Activated T-cell treated with anti-CD3 and anti-CD28 coated beads, Interleukin-2, amount 50 U/mL, for 4 hours (primary cell): Measurements from ENCODE around the gene JAZF1. TPM values are rescaled to one million over a fixed set of nuclear protein-coding genes. Genes with fewer than 3 reads are reported as not detected.

Experiments used
- ATAC-seq, 2 donors: fragments of 200-7000 bp; cut with Tn5 transposase; one replicate each; pipeline ENCODE4 v1.10.0; 2021
- DNase-seq: peaks from one replicate; pipeline ENCODE4 v3.0.0-alpha.2; 2020
- H3K27me3 Mint-ChIP-seq: one replicate; pipeline ENCODE4 v1.8.0; 2021; ENCODE audit warnings: low read depth, mixed read lengths
- H3K36me3 Mint-ChIP-seq: one replicate; pipeline ENCODE4 v1.8.0; 2022; ENCODE audit warnings: mixed read lengths; ENCODE audit not compliant: insufficient read depth
- H3K4me1 Mint-ChIP-seq: one replicate; pipeline ENCODE4 v1.8.0; 2021; ENCODE audit warnings: low read depth, mixed read lengths
- H3K4me3 Mint-ChIP-seq: one replicate; pipeline ENCODE4 v1.8.0; 2021; ENCODE audit warnings: mild to moderate bottlenecking, moderate library complexity, mixed read lengths
- H3K9me3 Mint-ChIP-seq: one replicate; pipeline ENCODE4 v1.8.0; 2021; ENCODE audit warnings: mixed read lengths
- total RNA-seq, 3 donors: library from RNA; stranded (reverse); gene quantifications; one replicate each; pipeline ENCODE4 v1.2.1, GENCODE V29; 2021

Gene JAZF1
- total RNA-seq, 3 donors from 2014 or later = 14.9 to 19.3 (median 19.0) TPM

DNA sequence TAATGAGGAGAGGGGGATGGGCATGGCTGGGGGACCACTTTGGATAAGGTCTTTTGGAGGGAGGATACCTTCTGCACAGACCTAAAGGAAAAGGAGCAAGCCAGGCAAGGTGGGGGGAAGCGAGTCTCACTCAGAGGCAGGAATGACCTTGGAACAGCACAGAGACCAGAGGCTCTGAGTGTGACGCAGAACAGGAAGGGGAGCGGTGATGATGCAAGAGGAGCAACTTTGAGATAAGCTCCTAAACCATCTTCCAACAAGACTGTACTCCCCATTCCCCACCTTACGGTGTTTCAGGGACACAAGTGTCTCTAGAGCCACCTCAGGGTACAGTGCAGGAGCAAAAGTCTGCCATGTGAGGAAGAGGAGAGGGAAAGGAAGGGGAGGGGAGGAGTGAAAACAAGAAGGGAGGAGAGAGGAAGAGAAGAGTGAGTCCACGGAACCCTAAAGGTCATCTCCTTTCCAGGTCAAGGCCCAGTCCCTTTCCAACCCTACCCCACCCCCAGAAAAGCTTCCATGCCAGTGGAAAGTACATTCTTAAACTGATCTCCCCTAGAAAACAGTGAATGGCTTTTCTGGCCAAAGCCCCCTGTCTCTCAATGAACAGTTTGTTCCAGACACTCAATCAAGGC, 54.1 kb downstream of the JAZF1 start:
- H3K9me3 Mint-ChIP-seq = no peaks in the 10 kb centered on the region

GRCh38 chr7:28125431-28126409, 54.9 kb downstream of the JAZF1 start:
- Mint-ChIP-seq H3K9me3 (no peaks in the 10 kb centered on the region), H3K36me3 (peaks cover 12% of the 10 kb centered on the region), H3K27me3 (no peaks in the 10 kb centered on the region), H3K4me1 (peaks cover 73% of the 10 kb centered on the region), H3K4me3 (no peak overlapping the region)
- DNase-seq = no peak
- ATAC-seq = peak in 1 of 2 donors; percentile 20

More for the DNA sequence above, 54.1 kb downstream of the JAZF1 start:
- Mint-ChIP-seq H3K36me3 (peaks cover 12% of the 10 kb centered on the region), H3K27me3 (no peaks in the 10 kb centered on the region), H3K4me1 (peaks cover 65% of the 10 kb centered on the region), H3K4me3 (no peak overlapping the region)
- no peak for DNase-seq
- ATAC-seq = no peak

DNA sequence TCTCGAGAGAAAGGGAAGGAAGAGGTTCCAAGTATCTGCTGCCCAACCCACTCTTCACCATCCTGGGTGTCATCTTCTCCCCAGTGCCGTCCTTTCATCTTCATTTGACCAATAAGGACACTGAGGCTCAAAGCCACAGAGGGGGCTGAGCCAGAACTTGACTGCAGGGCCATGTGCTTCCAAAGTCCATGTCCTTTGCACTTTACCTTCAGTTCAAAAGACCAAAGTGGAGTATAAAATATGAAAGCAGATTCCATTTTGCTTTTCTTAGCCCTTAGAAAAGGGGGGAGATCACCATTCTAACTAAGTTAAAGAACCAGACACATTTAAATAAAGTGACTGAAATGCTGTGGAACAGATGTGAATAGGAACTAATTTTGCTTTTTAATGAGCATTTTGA, 56.2 kb downstream of the JAZF1 start:
- Mint-ChIP-seq H3K9me3 (no peaks in the 10 kb centered on the region), H3K4me1 (peaks cover 78% of the 10 kb centered on the region), H3K27me3 (no peaks in the 10 kb centered on the region), H3K36me3 (peaks cover 12% of the 10 kb centered on the region), H3K4me3 (no peak overlapping the region)
- DNase-seq (no peak), ATAC-seq (no peak)

DNA sequence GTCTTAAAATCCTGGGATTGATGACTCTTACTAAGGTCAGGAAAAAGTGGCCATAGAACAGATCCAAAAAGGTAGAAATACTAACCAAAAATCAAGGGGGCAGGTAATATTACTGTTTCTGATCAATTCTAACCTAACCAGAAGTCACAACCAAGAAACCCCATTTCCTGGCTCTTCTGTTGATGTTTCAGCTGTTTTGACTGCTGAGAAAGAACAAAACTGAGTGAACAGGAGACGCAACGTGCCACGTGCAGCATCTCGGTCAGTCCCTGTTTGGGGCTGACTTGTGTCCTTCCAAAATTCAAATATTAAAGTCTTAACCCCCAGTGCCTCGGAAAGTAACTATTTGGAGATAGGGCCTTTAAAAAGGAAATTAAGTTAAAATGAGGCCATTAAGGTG, 56.8 kb downstream of the JAZF1 start:
- peaks cover 12% of the 10 kb centered on the region for H3K36me3 Mint-ChIP-seq
- no peak for DNase-seq
- peaks cover 76% of the 10 kb centered on the region for H3K4me1 Mint-ChIP-seq
- no peaks in the 10 kb centered on the region for H3K27me3 Mint-ChIP-seq
- ATAC-seq = peak in 1 of 2 donors; percentile 32
- no peak overlapping the region for H3K4me3 Mint-ChIP-seq
- H3K9me3 Mint-ChIP-seq = no peaks in the 10 kb centered on the region

- H3K9me3 Mint-ChIP-seq = no peaks in the 10 kb centered on the region
- H3K27me3 Mint-ChIP-seq = no peaks in the 10 kb centered on the region
- no peak for DNase-seq
- H3K36me3 Mint-ChIP-seq = peaks cover 12% of the 10 kb centered on the region
- H3K4me1 Mint-ChIP-seq = peaks cover 69% of the 10 kb centered on the region
- no peak for ATAC-seq
- H3K4me3 Mint-ChIP-seq = no peak overlapping the region
Measured at GRCh38 chr7:28121496-28121895, 59.1 kb downstream of the JAZF1 start.

DNA sequence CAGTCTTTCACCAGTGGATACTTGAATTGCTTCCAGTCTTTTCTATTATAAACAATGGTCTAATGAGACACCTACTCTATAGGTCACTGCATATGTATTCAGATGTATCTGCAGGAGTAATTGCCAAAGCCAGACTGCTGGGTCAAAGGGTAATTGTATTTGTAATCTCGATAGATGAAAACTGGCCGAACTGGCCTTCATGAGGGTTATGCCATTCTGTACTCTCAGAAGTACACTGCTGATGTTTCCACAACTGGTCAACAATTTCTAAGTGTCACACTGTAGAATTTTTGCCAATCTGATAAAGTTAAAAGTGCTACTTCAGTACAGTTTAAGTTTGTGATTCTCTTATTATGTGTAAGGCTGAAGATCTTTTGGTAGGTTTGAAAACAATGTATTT, 64.6 kb downstream of the JAZF1 start:
- ATAC-seq (no peak), DNase-seq (no peak)
- no peaks in the 10 kb centered on the region for H3K27me3 Mint-ChIP-seq
- peaks cover 4% of the 10 kb centered on the region for H3K36me3 Mint-ChIP-seq
- no peak overlapping the region for H3K4me3 Mint-ChIP-seq
- H3K4me1 Mint-ChIP-seq = peaks cover 29% of the 10 kb centered on the region
- H3K9me3 Mint-ChIP-seq = no peaks in the 10 kb centered on the region

DNA sequence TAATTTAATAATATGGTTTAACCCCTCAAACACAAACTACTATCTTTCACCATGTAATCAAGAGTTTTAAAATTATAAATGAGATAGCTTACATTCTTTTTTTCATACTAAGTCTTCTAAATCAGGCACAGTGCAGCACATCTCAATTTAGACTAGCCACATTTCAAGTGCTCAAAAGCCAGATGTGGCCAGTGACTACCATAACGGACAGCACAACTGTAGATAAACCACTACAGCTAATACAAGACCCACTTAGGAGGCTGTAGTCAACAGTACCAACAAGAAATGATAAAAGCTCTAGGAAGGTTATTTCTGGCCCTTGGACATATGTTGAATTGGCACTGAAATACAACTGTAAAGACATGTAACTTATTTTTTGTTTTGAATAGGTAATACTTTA, 65.3 kb downstream of the JAZF1 start:
- H3K4me3 Mint-ChIP-seq = no peak overlapping the region
- DNase-seq (no peak), ATAC-seq (no peak)
- H3K27me3 Mint-ChIP-seq = no peaks in the 10 kb centered on the region
- no peaks in the 10 kb centered on the region for H3K9me3 Mint-ChIP-seq
- peaks cover 4% of the 10 kb centered on the region for H3K36me3 Mint-ChIP-seq
- peaks cover 22% of the 10 kb centered on the region for H3K4me1 Mint-ChIP-seq

DNA sequence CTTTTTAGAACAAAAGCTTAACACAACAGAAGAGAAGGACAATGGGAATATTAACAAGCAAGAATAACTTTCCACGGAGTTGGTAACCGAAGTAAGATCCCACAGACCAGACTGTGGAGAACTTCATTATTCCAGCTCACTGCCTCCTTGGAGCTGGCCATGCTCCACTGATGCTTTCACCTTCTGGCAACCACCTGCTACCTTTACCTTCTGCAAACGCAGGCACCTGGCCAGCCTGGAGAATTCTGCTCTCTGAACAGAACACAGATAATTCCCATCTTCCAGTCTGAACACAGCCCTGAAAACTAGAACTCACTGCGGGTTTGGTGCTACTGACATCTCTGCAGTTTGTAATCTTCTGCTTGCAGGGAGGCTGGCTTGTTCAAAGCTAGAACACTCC, 66.5 kb downstream of the JAZF1 start:
- Mint-ChIP-seq H3K9me3 (no peaks in the 10 kb centered on the region), H3K4me3 (no peak overlapping the region), H3K27me3 (no peaks in the 10 kb centered on the region), H3K36me3 (peaks cover 6% of the 10 kb centered on the region), H3K4me1 (peaks cover 11% of the 10 kb centered on the region)
- ATAC-seq = no peak
- no peak for DNase-seq

DNA sequence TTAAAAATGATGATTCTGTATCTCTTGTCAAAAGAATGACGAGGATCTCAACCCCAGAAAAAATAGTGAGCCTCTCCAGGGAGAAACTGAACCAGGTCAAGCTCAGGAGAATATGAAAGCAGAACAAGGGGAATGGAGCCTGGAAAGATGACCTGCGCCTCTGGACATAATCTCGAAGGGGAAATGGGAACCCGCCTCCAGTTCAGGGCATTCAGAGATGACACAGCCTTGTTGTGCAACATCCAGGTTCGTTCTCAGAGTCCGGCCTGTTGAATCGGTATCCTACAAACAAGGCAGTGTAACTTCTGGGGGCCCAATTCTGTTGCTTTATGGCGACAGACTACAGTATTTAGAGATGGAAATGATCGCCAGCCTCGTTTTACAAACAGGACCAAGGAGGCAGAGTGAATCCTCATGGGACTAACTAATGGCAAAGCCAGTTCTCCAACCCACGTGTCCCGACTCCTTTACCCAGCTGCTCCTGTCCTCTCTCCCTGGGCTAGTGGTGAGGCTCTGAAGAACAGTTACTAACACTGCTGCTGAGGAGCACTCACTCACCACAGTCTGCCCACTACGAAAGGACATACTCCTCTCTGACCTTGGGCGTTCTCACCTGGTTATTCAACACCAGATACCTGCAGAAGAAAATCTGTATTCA, 67.6 kb downstream of the JAZF1 start:
- Mint-ChIP-seq H3K27me3 (no peaks in the 10 kb centered on the region), H3K36me3 (peaks cover 6% of the 10 kb centered on the region), H3K4me3 (no peak overlapping the region)

DNA sequence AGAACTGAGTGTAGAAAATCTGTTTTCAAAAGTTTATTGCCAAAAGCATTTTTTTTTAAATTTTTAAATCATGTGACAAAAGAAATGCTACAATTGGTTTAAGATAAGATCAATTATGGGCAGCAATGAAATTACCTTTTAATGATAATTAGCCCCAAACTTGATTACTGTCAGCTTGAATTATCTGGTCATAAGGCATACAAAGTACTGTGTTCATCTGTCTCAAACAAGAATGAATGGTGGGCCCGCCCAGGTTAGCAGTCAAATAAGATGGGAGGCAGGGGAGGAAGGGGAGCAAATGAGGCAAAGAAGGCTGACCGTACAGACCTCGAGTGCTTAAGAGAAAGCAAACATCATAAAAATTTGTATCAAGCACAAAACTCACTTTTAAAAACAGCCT, 68.1 kb downstream of the JAZF1 start:
- Mint-ChIP-seq H3K27me3 (no peaks in the 10 kb centered on the region), H3K4me3 (no peak overlapping the region), H3K36me3 (peaks cover 4% of the 10 kb centered on the region), H3K9me3 (no peaks in the 10 kb centered on the region), H3K4me1 (peaks cover 18% of the 10 kb centered on the region)
- DNase-seq (no peak), ATAC-seq (no peak)

More for the DNA sequence above, 67.6 kb downstream of the JAZF1 start:
- peaks cover 18% of the 10 kb centered on the region for H3K4me1 Mint-ChIP-seq
- DNase-seq (no peak), ATAC-seq (no peak)
- H3K9me3 Mint-ChIP-seq = no peaks in the 10 kb centered on the region

- Mint-ChIP-seq H3K9me3 (no peaks in the 10 kb centered on the region), H3K27me3 (no peaks in the 10 kb centered on the region)
- DNase-seq = no peak
Measured at GRCh38 chr7:28112012-28112411, 68.6 kb downstream of the JAZF1 start.

DNA sequence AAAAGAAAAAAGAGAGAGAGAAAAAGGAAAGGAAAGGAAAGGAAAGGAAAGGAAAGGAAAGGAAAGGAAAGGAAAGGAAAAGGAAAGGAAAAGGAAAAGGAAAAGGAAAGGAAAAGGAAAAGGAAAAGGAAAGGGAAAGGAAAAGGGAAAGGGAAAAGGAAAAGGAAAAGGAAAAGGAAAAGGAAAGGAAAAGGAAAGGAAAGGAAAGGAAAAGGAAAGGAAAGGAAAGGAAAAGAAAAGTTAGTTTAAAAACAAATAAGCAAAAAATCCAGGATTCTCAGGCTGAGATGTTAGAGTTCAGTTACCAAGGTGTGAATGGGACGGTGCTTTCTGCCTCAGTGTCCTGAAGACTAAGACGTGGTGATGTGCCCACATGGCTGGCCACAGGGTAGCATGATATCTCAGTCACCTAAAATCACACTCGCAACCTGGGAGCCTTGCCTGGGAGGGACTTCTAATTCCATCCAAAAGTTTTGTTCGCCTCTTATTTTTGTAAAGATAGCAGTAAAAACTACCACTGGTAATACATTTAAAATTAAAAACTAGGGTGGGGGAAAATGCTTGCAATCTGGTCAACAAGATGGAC, 70.1 kb downstream of the JAZF1 start:
- no peaks in the 10 kb centered on the region for H3K27me3 Mint-ChIP-seq
- DNase-seq (no peak), ATAC-seq (no peak)
- H3K36me3 Mint-ChIP-seq = peaks cover 1% of the 10 kb centered on the region
- H3K4me3 Mint-ChIP-seq = no peak overlapping the region
- H3K4me1 Mint-ChIP-seq = peaks cover 12% of the 10 kb centered on the region
- H3K9me3 Mint-ChIP-seq = no peaks in the 10 kb centered on the region

More at GRCh38 chr7:28112012-28112411, 68.6 kb downstream of the JAZF1 start:
- Mint-ChIP-seq H3K4me3 (no peak overlapping the region), H3K4me1 (peaks cover 18% of the 10 kb centered on the region), H3K36me3 (peaks cover 1% of the 10 kb centered on the region)
- no peak for ATAC-seq

GRCh38 chr7:28108747-28109146, 71.8 kb downstream of the JAZF1 start:
- Mint-ChIP-seq H3K36me3 (peaks cover 7% of the 10 kb centered on the region), H3K4me3 (no peak overlapping the region), H3K27me3 (no peaks in the 10 kb centered on the region), H3K4me1 (peaks cover 19% of the 10 kb centered on the region), H3K9me3 (no peaks in the 10 kb centered on the region)
- ATAC-seq (no peak), DNase-seq (no peak)

- ATAC-seq (no peak), DNase-seq (no peak)
- H3K27me3 Mint-ChIP-seq = no peaks in the 10 kb centered on the region
- peaks cover 10% of the 10 kb centered on the region for H3K36me3 Mint-ChIP-seq
- H3K4me1 Mint-ChIP-seq = peaks cover 25% of the 10 kb centered on the region
- no peak overlapping the region for H3K4me3 Mint-ChIP-seq
- H3K9me3 Mint-ChIP-seq = no peaks in the 10 kb centered on the region
Measured at GRCh38 chr7:28107960-28108359, 72.6 kb downstream of the JAZF1 start.
